Measurements from ENCODE around the gene MS4A4E.

GRCh38 chr11:60195923-60196368 lies 47.0 kb downstream of the MS4A4E start:
- TF ChIP-seq, protein P1, sequence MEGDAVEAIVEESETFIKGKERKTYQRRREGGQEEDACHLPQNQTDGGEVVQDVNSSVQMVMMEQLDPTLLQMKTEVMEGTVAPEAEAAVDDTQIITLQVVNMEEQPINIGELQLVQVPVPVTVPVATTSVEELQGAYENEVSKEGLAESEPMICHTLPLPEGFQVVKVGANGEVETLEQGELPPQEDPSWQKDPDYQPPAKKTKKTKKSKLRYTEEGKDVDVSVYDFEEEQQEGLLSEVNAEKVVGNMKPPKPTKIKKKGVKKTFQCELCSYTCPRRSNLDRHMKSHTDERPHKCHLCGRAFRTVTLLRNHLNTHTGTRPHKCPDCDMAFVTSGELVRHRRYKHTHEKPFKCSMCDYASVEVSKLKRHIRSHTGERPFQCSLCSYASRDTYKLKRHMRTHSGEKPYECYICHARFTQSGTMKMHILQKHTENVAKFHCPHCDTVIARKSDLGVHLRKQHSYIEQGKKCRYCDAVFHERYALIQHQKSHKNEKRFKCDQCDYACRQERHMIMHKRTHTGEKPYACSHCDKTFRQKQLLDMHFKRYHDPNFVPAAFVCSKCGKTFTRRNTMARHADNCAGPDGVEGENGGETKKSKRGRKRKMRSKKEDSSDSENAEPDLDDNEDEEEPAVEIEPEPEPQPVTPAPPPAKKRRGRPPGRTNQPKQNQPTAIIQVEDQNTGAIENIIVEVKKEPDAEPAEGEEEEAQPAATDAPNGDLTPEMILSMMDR (IDR thresholded peaks at IDR 0.05; ENCODE audit: low read depth, low read length) = no peak
- TF ChIP-seq, protein P2, sequence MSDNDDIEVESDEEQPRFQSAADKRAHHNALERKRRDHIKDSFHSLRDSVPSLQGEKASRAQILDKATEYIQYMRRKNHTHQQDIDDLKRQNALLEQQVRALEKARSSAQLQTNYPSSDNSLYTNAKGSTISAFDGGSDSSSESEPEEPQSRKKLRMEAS (IDR thresholded peaks at IDR 0.05; ENCODE audit: low read depth, low read length) = no peak
- TF ChIP-seq MYC (IDR thresholded peaks at IDR 0.05; ENCODE audit: low read depth, low read length) (no peak), POLR2A (IDR thresholded peaks at IDR 0.05; ENCODE audit: extremely low read depth, insufficient read length) (no peak)
